ENCODE measurements around the gene CACUL1. TPM values are rescaled to one million over a fixed set of nuclear protein-coding genes. Genes with fewer than 3 reads are reported as not detected.
"Not testable (repeated sequence)": the region's sequence is repeated elsewhere in the genome, so short reads cannot be mapped to it uniquely, and the experiment has no call there.

Gene CACUL1
- total RNA-seq, 3 donors from 2014 or later = 33.4 to 68.6 (median 55.2) TPM

- no peak for TF ChIP-seq POLR2AphosphoS5 (IDR thresholded peaks at IDR 0.05)
- intact Hi-C loops (cut with DNase I; ENCODE audit: low total_unique reads) = no loop called here
- no peaks in the 10 kb centered on the region for H3K27me3 ChIP-seq
- H3K4me1 ChIP-seq = no peaks in the 10 kb centered on the region
- H3K36me3 ChIP-seq = no peaks in the 10 kb centered on the region
- no peaks in the 10 kb centered on the region for H3K9me3 ChIP-seq
- H3K4me3 ChIP-seq = no peak overlapping the region
- DNase-seq (ENCODE audit: low spot score in 2 of 2) = peak in 1 of 2 donors; percentile 45
- peak overlapping the region; percentile 59 to 68 for H3K27ac ChIP-seq
Measured at GRCh38 chr10:118798231-118798662, 43.5 kb upstream of the CACUL1 start.

DNA sequence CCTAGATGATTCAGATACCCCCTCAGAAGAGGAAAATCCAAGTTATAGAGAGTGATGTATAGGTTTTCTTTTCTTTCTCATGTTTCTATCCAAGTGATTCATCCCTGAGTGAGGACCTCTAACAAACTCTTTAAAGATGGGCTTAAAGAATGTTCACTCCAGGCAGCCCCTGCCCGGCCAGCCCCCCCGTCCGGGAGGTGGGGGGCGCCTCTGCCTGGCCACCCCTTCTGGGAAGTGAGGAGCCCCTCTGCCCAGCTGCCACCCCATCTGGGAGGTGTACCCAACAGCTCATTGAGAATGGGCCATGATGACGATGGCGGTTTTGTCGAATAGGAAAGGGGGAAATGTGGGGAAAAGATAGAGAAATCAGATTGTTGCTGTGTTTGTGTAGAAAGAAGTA, 40.2 kb upstream of the CACUL1 start:
- H3K4me1 ChIP-seq; H3K4me3 ChIP-seq; H3K27me3 ChIP-seq; DNase-seq (ENCODE audit: low spot score in 2 of 2); H3K27ac ChIP-seq; intact Hi-C loops (cut with DNase I; ENCODE audit: low total_unique reads); H3K9me3 ChIP-seq; H3K36me3 ChIP-seq: not testable (repeated sequence)

- Histone ChIP-seq H3K9me3 (no peaks in the 10 kb centered on the region), H3K4me3 (no peak overlapping the region), H3K27me3 (no peaks in the 10 kb centered on the region), H3K27ac (peak overlapping the region in 1 of 2 donors; percentile 57), H3K4me1 (no peaks in the 10 kb centered on the region), H3K36me3 (no peaks in the 10 kb centered on the region)
- intact Hi-C loops (cut with DNase I; ENCODE audit: low total_unique reads) = no loop called here
- TF ChIP-seq, protein P1, sequence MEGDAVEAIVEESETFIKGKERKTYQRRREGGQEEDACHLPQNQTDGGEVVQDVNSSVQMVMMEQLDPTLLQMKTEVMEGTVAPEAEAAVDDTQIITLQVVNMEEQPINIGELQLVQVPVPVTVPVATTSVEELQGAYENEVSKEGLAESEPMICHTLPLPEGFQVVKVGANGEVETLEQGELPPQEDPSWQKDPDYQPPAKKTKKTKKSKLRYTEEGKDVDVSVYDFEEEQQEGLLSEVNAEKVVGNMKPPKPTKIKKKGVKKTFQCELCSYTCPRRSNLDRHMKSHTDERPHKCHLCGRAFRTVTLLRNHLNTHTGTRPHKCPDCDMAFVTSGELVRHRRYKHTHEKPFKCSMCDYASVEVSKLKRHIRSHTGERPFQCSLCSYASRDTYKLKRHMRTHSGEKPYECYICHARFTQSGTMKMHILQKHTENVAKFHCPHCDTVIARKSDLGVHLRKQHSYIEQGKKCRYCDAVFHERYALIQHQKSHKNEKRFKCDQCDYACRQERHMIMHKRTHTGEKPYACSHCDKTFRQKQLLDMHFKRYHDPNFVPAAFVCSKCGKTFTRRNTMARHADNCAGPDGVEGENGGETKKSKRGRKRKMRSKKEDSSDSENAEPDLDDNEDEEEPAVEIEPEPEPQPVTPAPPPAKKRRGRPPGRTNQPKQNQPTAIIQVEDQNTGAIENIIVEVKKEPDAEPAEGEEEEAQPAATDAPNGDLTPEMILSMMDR (IDR thresholded peaks at IDR 0.05) = no peak
- TF ChIP-seq POLR2AphosphoS5 (IDR thresholded peaks at IDR 0.05) (no peak), POLR2A (IDR thresholded peaks at IDR 0.05) (no peak)
- DNase-seq (ENCODE audit: low spot score in 2 of 2) = peak in 1 of 2 donors; percentile 68
Measured at GRCh38 chr10:118793545-118793944, 38.8 kb upstream of the CACUL1 start.

DNA sequence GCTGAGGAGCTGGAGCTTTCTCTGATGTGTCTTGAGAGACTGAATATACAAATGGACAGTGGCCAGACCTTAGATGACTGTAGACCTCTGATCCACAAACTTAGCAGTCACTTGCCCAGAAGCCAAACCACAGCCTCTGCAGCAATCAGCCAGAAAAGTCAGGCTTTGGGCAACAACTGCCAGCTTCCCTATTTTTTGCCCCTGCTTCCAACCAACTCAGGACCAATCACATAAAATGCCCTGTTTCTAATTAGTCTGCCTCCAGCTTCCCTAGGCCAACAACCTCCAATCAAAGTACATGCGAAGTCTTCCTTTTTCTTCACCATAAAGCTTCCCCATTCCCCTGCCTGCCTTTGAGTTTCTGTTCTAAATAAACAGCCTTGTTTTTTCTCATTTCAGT, 37.8 kb upstream of the CACUL1 start:
- H3K4me3 ChIP-seq = no peak overlapping the region
- no peaks in the 10 kb centered on the region for H3K9me3 ChIP-seq
- H3K27ac ChIP-seq = peak overlapping the region; percentile 5 to 57
- TF ChIP-seq, protein P1 (IDR thresholded peaks at IDR 0.05) = no peak
- TF ChIP-seq POLR2A (IDR thresholded peaks at IDR 0.05) (no peak), POLR2AphosphoS5 (IDR thresholded peaks at IDR 0.05) (peak in 1 of 3 donors; percentile 12)
- no peaks in the 10 kb centered on the region for H3K27me3 ChIP-seq
- intact Hi-C loops (cut with DNase I; ENCODE audit: low total_unique reads) = no loop called here
- DNase-seq (ENCODE audit: low spot score in 2 of 2) = peak in 1 of 2 donors; percentile 44
- H3K4me1 ChIP-seq = no peaks in the 10 kb centered on the region
- no peaks in the 10 kb centered on the region for H3K36me3 ChIP-seq

- no peak for DNase-seq (ENCODE audit: low spot score in 2 of 2)
- H3K4me3 ChIP-seq = no peak overlapping the region
- no peak for TF ChIP-seq POLR2AphosphoS5 (IDR thresholded peaks at IDR 0.05)
- TF ChIP-seq POLR2A (IDR thresholded peaks at IDR 0.05) = no peak
- TF ChIP-seq, protein P1 (IDR thresholded peaks at IDR 0.05) = no peak
Measured at GRCh38 chr10:118790058-118790457, 35.3 kb upstream of the CACUL1 start.

DNA sequence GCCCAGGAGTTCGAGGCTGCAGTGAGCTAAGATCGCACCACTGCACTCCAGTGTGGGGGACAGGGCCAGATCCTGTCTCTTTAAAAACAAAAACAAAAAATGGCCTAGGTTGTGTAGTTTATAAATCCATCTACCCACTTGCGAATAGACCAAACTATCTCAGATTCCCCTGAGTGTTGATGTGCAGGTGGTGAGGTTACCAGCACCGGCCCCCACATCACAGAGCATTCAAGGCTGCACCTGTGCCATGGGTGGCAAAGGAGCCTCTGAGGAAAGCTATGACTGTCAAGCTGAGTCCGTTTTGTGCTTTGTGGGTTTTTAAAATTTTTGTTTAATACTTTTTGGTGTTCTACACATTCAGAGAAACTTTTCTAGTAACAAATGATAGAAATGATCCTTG, 30.8 kb upstream of the CACUL1 start:
- no peak for DNase-seq (ENCODE audit: low spot score in 2 of 2)
- Histone ChIP-seq H3K27me3 (no peaks in the 10 kb centered on the region), H3K27ac (no peak overlapping the region), H3K4me3 (no peak overlapping the region), H3K4me1 (no peaks in the 10 kb centered on the region), H3K36me3 (no peaks in the 10 kb centered on the region), H3K9me3 (no peaks in the 10 kb centered on the region)
- intact Hi-C loops (cut with DNase I; ENCODE audit: low total_unique reads) = no loop called here
- TF ChIP-seq POLR2A (IDR thresholded peaks at IDR 0.05) (no peak), POLR2AphosphoS5 (IDR thresholded peaks at IDR 0.05) (no peak)
- TF ChIP-seq, protein P1 (IDR thresholded peaks at IDR 0.05) = no peak

More at GRCh38 chr10:118790058-118790457, 35.3 kb upstream of the CACUL1 start:
- intact Hi-C loops (cut with DNase I; ENCODE audit: low total_unique reads) = no loop called here
- no peak overlapping the region for H3K27ac ChIP-seq
- no peaks in the 10 kb centered on the region for H3K27me3 ChIP-seq
- H3K36me3 ChIP-seq = no peaks in the 10 kb centered on the region
- no peaks in the 10 kb centered on the region for H3K4me1 ChIP-seq
- H3K9me3 ChIP-seq = no peaks in the 10 kb centered on the region

All from breast epithelium (tissue), 4 donors.